K562 (cell line): ENCODE data around the gene KCTD13.

Experiments
- BMI1 ChIP-seq: fragments of 150-350 bp; IDR thresholded peaks from 2 replicates; pipeline ENCODE4 v1.6.1; 2014; ENCODE audit warnings: low read length
- CBX2 ChIP-seq: fragments of 200-600 bp; sonication (generic); IDR thresholded peaks from one replicate; pipeline ENCODE4 v1.6.1; 2012; ENCODE audit warnings: mild to moderate bottlenecking, low read length, inconsistent platforms; ENCODE audit not compliant: insufficient read depth, poor library complexity, severe bottlenecking
- CTCF ChIP-seq, 3 experiments: IDR thresholded peaks in 2 of 3; conservative IDR thresholded peaks in 1 of 3; 2 replicates each; pipeline ENCODE4 v1.5.1; 2011 to 2012; ENCODE audit warnings: low read length in 3 of 3, mild to moderate bottlenecking in 3 of 3, control low read depth in 2 of 3, improper control_type of control experiment in 1 of 3, inconsistent platforms in 1 of 3, low read depth in 1 of 3, mixed read lengths in 1 of 3, moderate library complexity in 1 of 3; ENCODE audit not compliant: insufficient read depth in 2 of 3
- EZH2 ChIP-seq: IDR thresholded peaks from 2 replicates; pipeline ENCODE4 v1.6.1; 2012; ENCODE audit warnings: low read depth, mild to moderate bottlenecking, inconsistent platforms, low read length, borderline replicate concordance
- JUND ChIP-seq, 2 experiments: IDR thresholded peaks; 2 replicates in 1 of 2; 3 replicates in 1 of 2; pipeline ENCODE4 v1.6.1; 2011; ENCODE audit warnings: borderline replicate concordance in 2 of 2, low read depth in 2 of 2, low read length in 2 of 2, improper control_type of control experiment in 1 of 2, missing biosample characterization in 1 of 2, missing genetic modification characterization in 1 of 2, missing genetic modification reagents in 1 of 2
- NBN ChIP-seq: fragments of 450-650 bp; IDR thresholded peaks from 2 replicates; pipeline ENCODE4 v1.6.1; 2016; ENCODE audit warnings: low read depth, mild to moderate bottlenecking
- PCBP2 ChIP-seq: fragments of 200-400 bp; formaldehyde crosslinking; IDR thresholded peaks from 2 replicates; pipeline ENCODE4 v1.6.1; 2018; ENCODE audit warnings: low read length, low read depth, mild to moderate bottlenecking, moderate library complexity; ENCODE audit not compliant: poor library complexity, severe bottlenecking
- PHB ChIP-seq: fragments of 250-450 bp; sonication (Bioruptor Pico); IDR thresholded peaks from 2 replicates; pipeline ENCODE4 v1.5.0; 2021
- POLR2AphosphoS5 ChIP-seq: IDR thresholded peaks from 2 replicates; pipeline ENCODE4 v1.6.1; 2011; ENCODE audit warnings: mild to moderate bottlenecking, low read depth, low read length, moderate library complexity; ENCODE audit not compliant: control insufficient read depth, insufficient read depth
- ZNF274 ChIP-seq: IDR thresholded peaks from 2 replicates; pipeline ENCODE4 v1.6.1; 2011; ENCODE audit warnings: low read depth, mild to moderate bottlenecking, low read length, moderate library complexity, borderline replicate concordance
- TF ChIP-seq, protein P1 (sequence below): sonication (generic); formaldehyde crosslinking; IDR thresholded peaks from 2 replicates; pipeline ENCODE4 v1.9.0; 2022; ENCODE audit warnings: mild to moderate bottlenecking, missing genetic modification reagents

- TF ChIP-seq JUND (IDR thresholded peaks at IDR 0.05; ENCODE audit: borderline replicate concordance, low read depth, low read length), result no peak
- TF ChIP-seq JUND (tag; IDR thresholded peaks at IDR 0.05; ENCODE audit: borderline replicate concordance, low read depth, low read length), result no peak
- TF ChIP-seq, protein P1, sequence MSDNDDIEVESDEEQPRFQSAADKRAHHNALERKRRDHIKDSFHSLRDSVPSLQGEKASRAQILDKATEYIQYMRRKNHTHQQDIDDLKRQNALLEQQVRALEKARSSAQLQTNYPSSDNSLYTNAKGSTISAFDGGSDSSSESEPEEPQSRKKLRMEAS (CRISPR knock-in tag), result no peak
- no peak for TF ChIP-seq CTCF (IDR thresholded peaks at IDR 0.05 in 2 of 3, conservative IDR thresholded peaks at IDR 0.05 in 1 of 3; ENCODE audit: insufficient read depth in 2 of 3, low read depth in 1 of 3, low read length in 3 of 3)
- no peak for TF ChIP-seq CBX2
- no peak for TF ChIP-seq EZH2
- no peak for TF ChIP-seq POLR2AphosphoS5
- TF ChIP-seq PCBP2, result no peak
- no peak for TF ChIP-seq PHB
- no peak for TF ChIP-seq BMI1
- no peak for TF ChIP-seq ZNF274
- TF ChIP-seq NBN, result no peak
Measured at GRCh38 chr16:29963021-29963743, 37.2 kb upstream of the KCTD13 start.
